Measurements from ENCODE around the gene MXRA7.
"Not testable (repeated sequence)": the region's sequence is repeated elsewhere in the genome, so short reads cannot be mapped to it uniquely, and the experiment has no call there.

The MXRA7 gene

GRCh38 chr17:76735006-76735405, 24.2 kb upstream of the MXRA7 start:
- peak; percentile 19 for DNase-seq

- peak; percentile 8 for DNase-seq
Observed at GRCh38 chr17:76734080-76734840, 23.5 kb upstream of the MXRA7 start.

GRCh38 chr17:76733618-76733957, 22.8 kb upstream of the MXRA7 start:
- no peak for DNase-seq

GRCh38 chr17:76732734-76733617, 22.2 kb upstream of the MXRA7 start:
- DNase-seq: no peak

GRCh38 chr17:76731800-76732733, 21.3 kb upstream of the MXRA7 start:
- not testable (repeated sequence) for DNase-seq

GRCh38 chr17:76727745-76728456, 17.1 kb upstream of the MXRA7 start:
- DNase-seq: no peak

- peak; percentile 72 for DNase-seq
Observed at GRCh38 chr17:76726776-76727718, 16.3 kb upstream of the MXRA7 start, which contains the start of gene METTL23. METTL23 (plus strand) TSS chr17:76726839; CDS start chr17:76729711, 2,872 bp downstream.

GRCh38 chr17:76726231-76726775, 15.5 kb upstream of the MXRA7 start, which contains the start of gene JMJD6:
JMJD6 (minus strand) TSS chr17:76726606; CDS start chr17:76726475, 131 bp downstream.
- DNase-seq: peak; percentile 95

GRCh38 chr17:76725580-76726230, 14.9 kb upstream of the MXRA7 start:
- DNase-seq: peak; percentile 59

GRCh38 chr17:76723812-76724211, 13.0 kb upstream of the MXRA7 start:
- DNase-seq: no peak

- DNase-seq: not testable (repeated sequence)
Observed at GRCh38 chr17:76722977-76723376, 12.2 kb upstream of the MXRA7 start.

- DNase-seq: no peak
Observed at GRCh38 chr17:76722279-76722678, 11.5 kb upstream of the MXRA7 start.

GRCh38 chr17:76721463-76721862, 10.7 kb upstream of the MXRA7 start:
- DNase-seq: no peak

GRCh38 chr17:76720941-76721340, 10.2 kb upstream of the MXRA7 start:
- DNase-seq: no peak

- no peak for DNase-seq
Observed at GRCh38 chr17:76720211-76720610, 9.4 kb upstream of the MXRA7 start.

GRCh38 chr17:76718516-76718915, 7.8 kb upstream of the MXRA7 start:
- DNase-seq: no peak

GRCh38 chr17:76716839-76717215, 6.1 kb upstream of the MXRA7 start:
- no peak for DNase-seq

GRCh38 chr17:76716146-76716838, 5.5 kb upstream of the MXRA7 start:
- DNase-seq: no peak

- no peak for DNase-seq
Observed at GRCh38 chr17:76715496-76715830, 4.7 kb upstream of the MXRA7 start.

Data from NCI-H146 (cell line).